Measurements from ENCODE around the gene IL1R1.

The IL1R1 gene

DNA sequence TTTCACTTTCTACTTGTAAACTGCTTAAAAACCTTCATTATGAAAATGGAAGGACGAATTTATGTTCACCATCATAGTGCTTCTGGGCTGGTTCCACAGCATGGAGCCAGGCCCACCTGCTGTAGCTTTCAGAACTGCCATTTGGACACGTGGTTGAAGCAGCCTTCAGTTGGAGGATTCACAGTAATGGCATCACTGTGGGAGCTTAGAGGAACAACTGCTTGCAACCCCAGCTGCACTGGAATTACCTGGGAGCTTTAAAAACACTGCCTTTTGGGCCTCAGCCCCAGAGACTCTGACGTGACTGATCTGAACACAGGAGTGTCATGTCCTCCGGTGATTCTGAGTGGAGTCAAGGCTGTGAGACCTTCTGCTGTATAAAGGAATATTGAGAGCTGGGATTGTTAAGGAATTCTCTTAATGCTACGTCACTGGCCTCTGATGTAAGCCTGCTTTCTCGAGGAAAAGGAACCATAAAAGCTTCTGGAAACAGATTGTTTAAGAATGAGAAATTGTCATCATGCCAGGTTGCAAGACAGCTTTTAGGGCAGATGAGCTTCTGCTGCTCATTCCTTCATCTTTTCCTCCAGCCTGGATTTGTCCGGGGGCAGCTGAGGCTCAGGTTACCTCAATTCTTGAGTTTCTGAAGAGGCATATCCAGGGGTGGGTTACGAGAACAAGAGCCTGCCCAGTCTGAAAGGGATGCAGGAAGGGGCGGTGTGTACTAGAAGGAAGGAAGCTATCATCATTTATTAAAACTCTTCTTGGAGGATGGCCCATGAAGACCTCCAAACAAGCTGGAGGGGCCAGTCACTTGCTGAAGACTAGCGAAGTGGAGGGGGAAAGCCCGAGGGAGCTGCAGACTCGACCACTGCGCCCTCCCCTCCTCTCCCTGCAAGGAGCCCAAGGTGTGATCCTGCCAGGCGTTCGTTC is 1.3 kb upstream of the IL1R1 start:
- no peak for DNase-seq

DNA sequence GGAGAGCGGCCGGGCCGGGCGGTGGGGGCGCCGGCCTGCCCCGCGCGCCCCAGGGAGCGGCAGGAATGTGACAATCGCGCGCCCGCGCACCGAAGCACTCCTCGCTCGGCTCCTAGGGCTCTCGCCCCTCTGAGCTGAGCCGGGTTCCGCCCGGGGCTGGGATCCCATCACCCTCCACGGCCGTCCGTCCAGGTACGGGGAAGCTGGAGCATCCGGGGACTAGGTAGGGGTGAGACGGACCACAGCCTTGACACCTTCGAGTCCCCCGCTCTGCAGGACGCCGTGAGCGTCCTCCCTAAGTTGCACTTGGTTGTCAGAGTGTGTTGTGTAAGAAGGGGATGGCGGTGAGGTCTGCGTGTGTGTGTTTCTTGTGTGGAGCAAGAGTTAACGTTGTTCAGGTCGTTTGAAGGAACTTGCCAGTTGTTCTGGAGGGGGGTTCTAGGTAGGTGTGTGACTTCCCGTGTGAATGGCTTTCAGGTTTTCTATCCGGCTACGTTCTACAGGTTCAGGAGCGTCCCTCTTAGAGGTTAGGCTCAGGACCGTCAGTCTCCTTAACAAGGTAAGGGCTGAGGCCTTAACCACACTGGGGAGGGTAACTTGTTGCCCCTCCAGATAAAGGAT is 393 bp downstream of the IL1R1 start:
- DNase-seq: no peak

DNA sequence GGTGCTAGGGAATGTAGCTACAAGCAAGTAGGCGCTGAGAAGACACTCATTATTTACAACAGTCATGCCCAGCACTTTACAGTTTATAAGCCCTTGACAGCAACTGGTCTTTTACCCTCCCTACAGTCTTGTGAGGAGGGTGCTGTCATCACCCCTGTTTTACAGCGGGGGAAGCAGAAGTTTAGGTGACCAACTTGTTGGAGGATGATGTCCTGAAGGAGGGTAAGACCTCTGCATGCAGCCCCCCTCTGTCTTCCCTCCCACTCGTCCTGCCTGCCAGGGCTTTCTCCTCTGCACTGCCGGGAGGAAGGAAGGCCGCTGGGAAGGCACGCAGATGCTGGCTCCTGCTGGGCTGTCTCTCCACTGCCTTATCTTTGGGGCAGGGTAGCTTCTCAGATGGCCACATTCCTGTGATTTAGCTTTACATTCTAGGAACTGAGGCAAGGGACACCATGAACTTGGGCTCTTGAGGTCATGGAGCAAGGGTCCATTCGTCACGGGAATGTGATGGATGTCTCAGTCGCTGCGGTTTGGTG is 972 bp downstream of the IL1R1 start:
- no peak for DNase-seq

- no peak for DNase-seq
Measured at GRCh38 chr2:102144128-102144527, 1.6 kb downstream of the IL1R1 start.

GRCh38 chr2:102145107-102145506 is 2.6 kb downstream of the IL1R1 start:
- no peak for DNase-seq

GRCh38 chr2:102145934-102146333 is 3.4 kb downstream of the IL1R1 start:
- no peak for DNase-seq

DNA sequence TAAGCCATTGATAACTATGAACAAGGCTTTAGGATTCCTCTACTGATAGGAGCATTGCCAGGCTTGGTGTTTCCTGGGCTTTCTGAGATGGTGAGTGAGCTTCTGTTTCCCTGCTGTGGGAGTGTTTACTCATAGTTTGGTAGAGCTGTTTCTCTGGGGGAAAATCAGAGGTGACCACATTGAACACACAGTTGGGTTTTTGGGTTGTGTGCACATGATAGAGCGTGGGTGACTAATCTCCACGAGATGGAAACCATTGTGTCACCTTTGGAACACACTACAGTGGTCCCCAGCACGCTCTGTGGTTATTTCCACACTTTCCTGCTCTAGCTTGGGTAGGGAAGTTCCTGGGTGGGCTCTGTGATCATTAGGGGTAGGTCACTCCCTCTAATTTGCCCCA is 5.4 kb downstream of the IL1R1 start:
- no peak for DNase-seq

GRCh38 chr2:102149243-102149642 is 6.7 kb downstream of the IL1R1 start:
- DNase-seq: no peak

- no peak for DNase-seq
Measured at GRCh38 chr2:102149644-102150455, 7.3 kb downstream of the IL1R1 start.

GRCh38 chr2:102154364-102154763 is 11.8 kb downstream of the IL1R1 start:
- no peak for DNase-seq

DNA sequence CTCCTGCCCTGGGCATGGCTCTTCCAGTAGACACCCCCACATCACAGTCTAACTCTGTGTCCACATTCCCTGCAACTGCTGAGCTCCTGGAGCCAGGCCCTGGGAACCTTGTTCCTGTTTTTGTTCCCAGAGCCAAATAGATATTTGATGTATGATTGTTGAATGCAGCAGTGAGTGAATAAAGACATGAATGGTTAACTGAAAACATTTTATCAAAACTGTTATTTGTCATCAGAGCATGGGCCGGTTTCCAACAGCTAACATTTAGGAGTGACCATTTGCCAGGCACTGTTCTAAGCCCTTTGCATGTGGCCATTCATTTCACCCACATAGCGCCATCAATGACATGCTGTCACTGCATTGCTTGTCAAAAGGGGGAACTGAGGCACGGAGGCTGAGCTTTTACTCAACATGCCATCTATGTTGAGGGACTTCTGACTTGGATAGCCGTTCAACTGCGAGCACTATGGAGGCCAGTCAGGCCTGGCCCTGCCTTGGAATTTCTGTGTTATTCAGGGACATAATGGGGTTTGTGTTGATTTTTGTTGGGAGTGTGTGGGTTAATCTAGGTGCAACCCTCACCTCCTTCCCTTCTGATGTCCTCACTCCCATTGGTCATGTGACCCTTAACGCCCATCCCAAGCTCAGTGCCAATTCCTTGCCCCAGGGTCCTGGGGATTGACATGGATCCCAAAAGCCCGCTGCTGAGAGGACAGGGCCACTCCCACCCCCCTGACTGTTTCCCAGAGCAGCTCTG is 12.6 kb downstream of the IL1R1 start:
- DNase-seq: no peak

DNA sequence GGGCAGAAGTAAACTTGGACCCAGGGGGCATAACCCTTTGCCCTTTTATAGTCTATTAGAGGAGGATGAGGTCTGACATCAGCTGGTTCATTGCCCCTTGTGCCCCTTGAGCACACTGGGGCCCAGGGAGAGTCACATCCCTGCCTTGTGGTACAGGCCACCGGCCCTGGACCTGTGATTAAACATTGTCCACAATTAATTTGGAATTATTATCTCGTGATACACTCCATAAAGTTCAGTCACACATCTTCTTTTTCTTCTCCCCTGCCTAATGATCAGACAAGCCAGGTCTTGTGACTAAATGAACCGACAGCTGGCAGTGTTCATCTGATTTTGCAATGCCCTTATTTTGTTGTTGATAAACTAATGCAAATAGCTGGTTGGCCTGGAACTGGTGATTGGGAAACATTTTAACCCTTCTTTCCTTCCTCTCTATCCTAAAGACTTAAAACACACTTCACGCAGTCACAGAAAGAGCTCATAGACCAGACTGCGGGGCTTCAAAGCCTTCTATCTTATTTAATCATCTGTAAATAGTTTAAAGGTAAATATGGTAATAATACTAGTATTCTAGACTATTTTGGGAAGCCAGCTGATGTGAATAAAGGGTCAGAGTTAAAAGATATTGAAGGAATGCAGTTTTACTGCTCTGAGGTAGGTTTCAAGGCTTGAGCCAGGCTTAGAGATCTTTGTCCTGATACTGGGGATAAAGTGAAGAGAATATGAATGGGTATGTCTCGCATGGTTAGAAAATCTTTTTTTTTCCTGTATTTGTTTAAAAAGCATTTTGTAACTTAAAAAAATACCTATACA is 13.4 kb downstream of the IL1R1 start:
- no peak for DNase-seq

DNA sequence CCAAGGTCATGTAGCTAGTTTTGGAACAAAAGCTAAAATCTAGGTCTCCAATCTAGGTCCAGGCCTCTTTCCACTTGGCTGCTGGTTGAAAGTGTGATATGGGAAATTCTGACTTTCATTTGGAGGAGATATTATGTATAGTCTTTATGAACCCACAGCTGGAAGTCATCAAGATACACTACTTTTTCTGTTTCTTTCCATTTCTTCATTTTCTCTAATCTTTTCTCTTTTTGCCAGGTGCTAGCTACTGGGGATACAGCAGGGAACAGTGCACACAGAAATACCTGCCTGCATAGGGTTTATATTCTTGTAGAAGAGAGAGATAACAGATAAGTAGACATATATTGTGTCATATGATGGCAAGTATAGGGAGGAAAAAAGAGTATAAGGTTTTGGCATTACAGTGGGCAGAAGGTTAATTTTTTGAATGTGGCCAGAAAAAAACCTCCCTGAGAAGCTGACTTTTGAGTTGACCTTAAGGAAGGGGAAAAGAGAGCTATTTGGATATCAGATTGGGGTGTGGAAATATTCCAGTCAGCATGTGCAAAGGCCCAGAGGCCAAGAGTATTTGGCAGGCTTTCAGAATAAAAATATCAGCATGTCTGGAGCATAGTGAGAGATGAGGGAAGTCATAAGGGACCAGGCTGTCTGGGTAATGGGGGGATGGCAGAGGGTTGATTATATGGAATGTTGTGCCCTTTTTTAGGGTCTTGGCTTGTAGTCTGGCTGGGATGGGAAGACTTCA is 15.6 kb downstream of the IL1R1 start:
- DNase-seq: no peak

GRCh38 chr2:102159295-102159694 is 16.7 kb downstream of the IL1R1 start:
- no peak for DNase-seq

DNA sequence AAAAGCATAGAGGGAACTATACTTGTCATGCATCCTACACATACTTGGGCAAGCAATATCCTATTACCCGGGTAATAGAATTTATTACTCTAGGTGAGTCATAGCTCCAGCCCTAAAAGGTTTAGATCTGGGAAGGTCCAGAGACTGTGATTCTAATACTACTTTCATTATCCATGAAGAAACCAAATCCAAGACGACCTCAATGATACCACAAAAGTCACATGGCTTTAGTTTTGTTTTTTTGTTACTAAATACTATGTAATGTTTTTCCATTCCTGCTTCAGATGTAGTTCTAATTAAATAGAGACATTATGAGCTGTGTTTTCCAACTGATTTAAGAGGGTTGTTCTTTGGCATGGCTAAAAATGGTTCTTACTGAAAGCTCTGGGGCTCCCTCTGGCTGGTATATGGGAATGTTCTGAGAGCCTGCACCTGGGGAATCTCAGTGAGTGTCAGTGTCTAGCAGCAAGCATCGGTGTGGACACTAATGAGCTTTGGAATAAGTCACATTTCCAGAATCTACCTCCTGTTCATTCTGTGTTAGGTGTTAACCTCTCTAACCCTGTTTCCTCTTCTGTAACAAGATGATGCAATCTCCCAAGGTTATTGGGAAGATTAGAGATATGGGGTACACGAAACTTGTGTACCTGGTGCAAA is 23.8 kb downstream of the IL1R1 start:
- DNase-seq: peak in 1 of 14 donors; percentile 5

GRCh38 chr2:102168026-102168771 is 25.7 kb downstream of the IL1R1 start:
- DNase-seq: no peak

DNA sequence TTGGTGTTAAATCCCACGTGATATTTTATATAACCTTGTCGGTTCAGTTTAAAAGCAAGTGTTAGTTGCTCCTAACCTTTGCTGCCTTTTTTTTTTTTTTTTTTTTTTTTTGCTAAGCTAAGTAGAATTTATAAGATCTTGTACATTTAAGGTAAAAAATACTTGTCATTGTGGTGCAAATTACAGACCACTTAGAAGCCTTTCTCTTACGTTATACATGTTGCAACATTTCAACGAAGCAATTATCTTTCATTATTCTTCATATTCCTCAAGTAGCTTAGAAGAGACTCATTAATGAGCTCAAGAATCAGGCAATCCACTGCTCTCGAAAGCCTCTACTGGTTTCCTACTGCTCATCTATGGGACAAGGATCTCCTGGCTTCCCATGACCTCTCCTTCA is 29.4 kb downstream of the IL1R1 start:
- DNase-seq: no peak

- DNase-seq: no peak
Measured at GRCh38 chr2:102172745-102173144, 30.2 kb downstream of the IL1R1 start.

- DNase-seq: no peak
Measured at GRCh38 chr2:102176172-102176571, 33.6 kb downstream of the IL1R1 start.

Measured in C1 segment of cervical spinal cord (tissue), 14 donors.